GM19025 (cell line): ENCODE measurements around the gene CIPC.

Experiments used
- ATAC-seq: cut with Tn5 transposase; IDR thresholded peaks from one replicate; pipeline ENCODE4 v1.9.1; 2021; ENCODE audit warnings: mild to moderate bottlenecking, low read depth, moderate library complexity; ENCODE audit not compliant: unreplicated experiment

CIPC gene

DNA sequence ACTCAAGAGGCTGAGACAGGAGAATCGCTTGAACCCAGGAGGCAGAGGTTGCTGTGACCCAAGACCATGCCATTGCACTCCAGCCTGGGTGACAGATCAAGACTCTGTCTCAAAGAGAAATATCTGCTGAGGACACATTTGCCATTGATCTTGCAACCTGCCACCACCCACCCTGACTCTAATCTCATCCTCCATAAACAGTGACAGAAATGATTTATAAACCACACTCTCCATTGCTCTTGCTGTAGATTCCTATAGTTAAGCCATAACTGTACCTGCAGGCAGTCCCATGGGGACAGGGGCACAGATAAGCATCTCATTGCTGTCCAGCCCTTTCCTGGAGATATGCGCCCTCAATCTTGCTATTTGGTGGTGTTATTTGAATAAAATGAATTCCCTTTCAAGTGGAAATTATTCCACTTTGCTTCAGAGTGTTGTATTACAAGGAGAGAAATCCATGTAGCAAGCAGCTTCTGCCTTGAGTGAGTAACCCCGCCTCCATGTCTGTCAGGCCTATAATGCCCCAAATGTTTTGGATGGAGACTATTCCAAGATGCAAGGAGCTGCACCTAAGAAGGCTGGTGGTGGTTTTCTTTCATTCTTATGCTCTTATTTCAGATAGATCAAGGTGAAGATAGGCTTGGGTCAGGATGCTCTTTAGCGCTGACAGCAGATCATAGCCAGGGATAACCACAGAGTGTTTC is 46.5 kb downstream of the CIPC start:
- ATAC-seq = no peak

GRCh38 chr14:77145975-77146740 is 48.1 kb downstream of the CIPC start:
- no peak for ATAC-seq

DNA sequence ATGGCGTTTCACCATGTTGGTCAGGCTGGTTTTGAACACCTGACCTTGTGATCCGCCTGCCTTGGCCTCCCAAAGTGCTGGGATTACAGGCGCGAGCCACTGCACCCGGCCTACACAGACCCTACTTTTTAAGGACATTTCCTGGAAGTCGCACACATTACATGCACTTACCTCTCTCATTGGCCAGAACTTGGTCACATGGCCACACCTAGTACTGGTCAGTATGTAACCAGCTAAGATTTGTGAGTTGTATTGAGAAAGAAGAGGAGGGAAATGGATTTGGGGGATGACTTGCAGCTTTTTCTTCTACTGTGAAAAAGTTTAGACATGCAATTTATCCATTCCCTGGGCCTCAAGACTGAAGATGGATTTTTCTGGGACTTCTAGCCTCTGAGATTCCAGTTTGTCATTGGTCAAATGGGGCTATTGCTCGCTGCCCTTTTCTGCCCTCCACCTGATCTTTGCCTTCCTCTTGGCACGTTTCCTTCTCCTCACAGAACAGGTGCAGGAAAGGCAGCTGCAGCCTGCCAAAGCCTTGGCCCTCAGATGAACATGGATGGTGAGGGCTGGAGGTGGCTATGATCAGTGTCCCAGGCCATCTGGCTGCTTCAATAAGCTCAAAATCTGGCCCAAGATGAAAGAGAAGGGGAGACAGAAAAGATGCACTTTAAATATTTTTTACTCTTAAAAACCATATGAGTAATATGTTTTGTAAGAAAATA is 50.6 kb downstream of the CIPC start:
- no peak for ATAC-seq

DNA sequence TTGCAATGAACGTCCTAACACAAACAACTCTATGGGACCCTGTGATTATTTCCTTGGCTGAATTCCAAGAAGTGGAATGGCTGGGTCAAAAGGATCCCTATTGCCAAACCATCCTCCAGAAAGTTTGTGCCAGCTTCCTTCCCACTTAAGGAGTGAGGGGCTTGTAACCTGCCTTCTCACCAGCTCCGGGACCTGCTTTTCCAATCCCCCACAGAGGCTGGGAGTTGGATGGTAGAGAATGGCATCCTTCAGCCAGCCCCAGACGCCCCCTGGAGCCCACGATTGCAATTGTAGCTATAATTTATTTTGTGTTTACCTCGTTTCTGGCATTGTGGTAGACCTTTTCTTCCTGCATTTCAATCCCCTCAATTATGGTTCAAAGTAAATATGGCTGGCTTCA is 53.2 kb downstream of the CIPC start:
- ATAC-seq = no peak

GRCh38 chr14:77151918-77152588 is 54.0 kb downstream of the CIPC start:
- no peak for ATAC-seq

- ATAC-seq = no peak
Observed at GRCh38 chr14:77153802-77154201, 55.7 kb downstream of the CIPC start.

DNA sequence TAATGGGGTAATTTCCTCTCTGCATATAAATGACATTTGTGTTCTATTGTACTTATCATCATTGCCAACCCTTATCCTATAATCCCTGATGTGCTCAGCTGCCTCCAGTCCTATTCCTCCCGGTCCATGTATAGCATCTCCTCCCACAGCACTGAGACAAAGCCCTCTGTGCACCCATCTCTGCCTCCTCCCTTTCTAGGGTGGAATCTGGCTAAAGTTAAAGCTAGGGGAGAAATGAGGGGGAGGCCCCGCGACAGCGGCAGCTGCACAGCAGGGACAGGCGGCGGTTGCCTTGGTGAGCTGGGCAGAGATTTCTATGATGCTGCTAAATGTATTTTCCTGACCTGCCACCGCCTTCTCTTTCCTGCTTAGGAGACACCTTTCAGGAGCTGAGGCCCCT is 56.4 kb downstream of the CIPC start:
- ATAC-seq = no peak

DNA sequence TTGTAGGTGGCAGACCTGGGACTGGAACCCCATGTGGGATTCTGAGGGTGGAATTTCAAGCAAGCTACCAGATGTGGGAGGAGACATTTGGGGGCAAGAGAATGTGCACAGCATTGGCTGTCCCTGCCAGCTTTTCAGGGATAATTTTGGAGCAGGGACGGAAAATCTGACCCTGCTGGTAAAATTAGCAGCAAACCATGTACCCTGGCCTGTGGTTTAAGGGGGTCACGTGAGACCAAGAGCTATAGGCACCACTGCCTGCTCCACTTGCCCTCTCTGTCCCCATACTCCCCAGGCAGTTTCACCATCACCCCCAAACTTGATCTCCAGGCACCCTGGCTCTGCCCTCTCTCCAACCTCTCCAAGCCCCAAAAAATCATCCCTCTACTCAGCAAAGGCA is 57.0 kb downstream of the CIPC start:
- no peak for ATAC-seq

GRCh38 chr14:77157740-77158139 is 59.7 kb downstream of the CIPC start:
- ATAC-seq = no peak

DNA sequence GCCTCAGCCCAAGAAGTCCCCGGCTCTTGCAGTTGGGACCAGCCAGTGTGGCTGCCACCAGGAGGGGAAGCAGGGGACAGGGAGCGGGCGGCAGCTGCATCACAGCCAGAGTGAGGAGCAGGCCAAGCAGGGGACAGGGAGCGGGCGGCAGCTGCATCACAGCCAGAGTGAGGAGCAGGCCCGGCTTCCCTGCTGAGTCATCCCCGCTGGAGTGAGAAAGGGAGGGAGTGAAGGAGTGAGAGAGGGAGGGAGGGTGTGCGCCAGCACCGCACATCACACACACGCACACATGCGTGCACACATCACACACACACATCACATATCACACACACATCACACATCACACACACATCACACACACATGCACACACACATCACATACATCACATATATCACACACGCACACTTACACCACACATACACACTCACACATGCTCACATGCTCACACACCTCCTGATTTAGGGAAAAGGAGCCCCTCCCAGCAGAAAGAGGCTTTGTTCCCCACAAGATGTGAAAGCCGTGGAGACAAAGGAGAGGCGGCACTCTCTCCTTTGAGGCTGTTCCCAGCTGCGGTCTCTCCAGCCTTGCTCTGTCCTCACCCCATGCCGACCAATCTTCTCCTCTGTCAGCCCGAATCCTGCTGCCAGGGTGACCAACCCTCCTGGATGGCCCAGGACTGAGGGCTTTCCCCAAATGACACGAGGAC is 60.3 kb downstream of the CIPC start:
- no peak for ATAC-seq

DNA sequence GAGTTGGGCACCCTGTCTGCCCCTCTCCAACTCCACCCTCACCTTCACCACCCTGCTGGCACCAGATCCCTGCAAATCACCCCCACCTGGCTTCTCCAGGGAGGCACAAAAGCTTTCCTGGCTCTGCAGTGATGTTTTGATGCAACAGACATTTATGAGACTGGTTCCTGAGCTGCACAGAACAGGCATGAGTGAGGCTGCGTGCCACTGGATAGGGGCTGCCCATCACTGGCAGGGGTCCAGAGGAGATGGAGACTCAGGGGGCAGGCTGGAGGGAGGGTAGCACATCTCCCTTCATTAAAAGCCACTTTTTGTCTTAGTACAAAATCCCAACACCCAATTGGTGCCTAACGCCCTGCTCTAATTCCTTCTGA is 60.8 kb downstream of the CIPC start:
- ATAC-seq = no peak

DNA sequence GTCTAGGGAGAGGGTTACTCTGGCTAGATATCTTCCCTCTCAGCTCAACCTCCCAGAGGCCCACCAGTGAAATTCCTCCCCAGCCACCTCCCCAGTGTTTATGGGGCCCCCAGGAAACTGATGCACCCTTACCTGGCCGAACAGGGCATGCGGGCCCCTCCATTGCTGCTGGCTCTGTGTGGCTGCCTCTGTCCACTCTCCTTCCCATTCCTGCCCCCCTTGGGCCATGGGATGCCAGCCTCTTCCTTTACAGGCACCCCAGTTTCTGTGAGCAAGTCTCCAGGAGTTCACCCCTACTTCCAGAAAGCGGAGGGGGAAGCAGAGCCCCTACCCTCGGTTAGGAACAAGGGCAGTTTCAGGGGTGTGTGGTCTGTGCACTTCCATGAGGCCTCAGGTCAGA is 63.0 kb downstream of the CIPC start:
- ATAC-seq = no peak
